EL (cell line): ENCODE results near the gene COG4.
"Not testable (repeated sequence)": the region's sequence is repeated elsewhere in the genome, so short reads cannot be mapped to it uniquely, and the experiment has no call there.

ENCODE experiments used
- DNase-seq: peaks from one replicate; pipeline ENCODE4 v3.0.0-alpha.2; 2016

Gene COG4

DNA sequence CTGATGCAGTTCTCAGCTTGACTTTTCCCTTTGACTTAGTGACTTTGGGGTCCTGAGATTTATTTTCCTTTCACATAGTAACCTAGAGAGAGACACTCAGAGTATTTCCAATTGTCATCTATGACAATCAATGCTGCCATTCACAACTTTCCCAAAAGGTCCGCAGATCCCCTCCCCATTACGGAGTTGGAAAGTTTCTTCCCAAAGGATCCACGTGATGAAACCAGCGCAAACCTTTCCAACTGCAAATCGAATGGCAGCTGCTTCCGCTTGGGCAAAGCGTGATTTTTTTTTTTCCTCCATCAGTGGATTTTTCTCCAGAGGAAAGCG, 69.5 kb downstream of the COG4 start:
- DNase-seq = no peak

DNA sequence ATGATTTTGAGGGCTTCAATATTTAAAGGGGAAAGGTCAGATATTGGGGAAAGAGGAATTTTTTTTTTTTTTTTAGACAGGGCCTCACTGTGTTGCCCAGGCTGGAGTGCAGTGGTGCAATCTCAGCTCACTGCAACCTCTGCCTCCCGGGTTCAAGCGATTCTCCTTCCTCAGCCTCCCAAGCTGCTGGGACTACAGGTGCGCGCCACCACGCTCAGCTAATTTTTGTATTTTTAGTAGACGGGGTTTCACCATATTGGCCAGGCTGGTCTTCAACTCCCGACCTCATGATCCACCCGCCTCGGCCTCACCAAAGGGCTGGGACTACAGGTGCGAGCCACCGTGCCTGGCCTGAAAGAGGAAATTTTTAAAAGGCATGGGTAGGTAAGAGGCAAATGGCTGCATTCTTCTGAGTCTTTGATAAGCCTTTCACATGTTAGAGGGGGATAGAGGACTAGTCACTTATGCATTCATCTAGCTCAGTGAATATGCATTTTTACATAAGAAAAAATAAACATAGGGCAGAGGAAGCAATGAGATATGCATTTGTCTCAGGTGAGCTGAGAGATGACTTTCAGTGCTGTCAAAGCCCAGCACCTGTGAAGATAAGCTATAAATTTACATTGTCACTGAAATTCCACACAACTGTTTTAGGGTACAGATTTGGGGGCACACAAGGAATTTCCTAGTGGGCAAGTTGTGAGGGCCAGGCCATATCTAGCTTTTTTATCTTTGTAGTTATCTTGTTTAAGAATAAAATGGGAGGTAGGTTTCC, 70.0 kb downstream of the COG4 start:
- no peak for DNase-seq

- not testable (repeated sequence) for DNase-seq
These were observed 72.4 kb downstream of the COG4 start for GRCh38 chr16:70451004-70451340.

- DNase-seq = not testable (repeated sequence)
These were observed 73.0 kb downstream of the COG4 start for GRCh38 chr16:70450142-70451003.

DNA sequence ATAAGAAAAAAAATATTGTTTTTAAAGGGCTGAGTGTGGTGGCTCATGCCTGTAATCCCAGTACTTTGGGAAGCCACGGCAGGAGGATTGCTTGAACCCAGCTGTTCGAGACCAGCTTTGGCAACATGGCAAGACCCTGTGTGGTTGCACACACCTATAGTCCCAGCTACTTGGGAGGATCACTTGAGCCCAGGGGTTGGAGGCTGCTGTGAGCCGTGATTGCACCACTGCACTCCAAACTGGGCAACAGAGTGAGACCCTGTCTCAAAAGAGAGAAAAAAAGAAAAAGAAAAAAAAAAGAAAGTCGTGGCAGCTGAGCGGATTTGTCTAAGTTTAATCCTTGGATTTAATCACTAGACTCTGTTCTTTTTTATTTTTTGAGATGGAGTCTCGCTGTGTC, 75.3 kb downstream of the COG4 start:
- DNase-seq = no peak

DNA sequence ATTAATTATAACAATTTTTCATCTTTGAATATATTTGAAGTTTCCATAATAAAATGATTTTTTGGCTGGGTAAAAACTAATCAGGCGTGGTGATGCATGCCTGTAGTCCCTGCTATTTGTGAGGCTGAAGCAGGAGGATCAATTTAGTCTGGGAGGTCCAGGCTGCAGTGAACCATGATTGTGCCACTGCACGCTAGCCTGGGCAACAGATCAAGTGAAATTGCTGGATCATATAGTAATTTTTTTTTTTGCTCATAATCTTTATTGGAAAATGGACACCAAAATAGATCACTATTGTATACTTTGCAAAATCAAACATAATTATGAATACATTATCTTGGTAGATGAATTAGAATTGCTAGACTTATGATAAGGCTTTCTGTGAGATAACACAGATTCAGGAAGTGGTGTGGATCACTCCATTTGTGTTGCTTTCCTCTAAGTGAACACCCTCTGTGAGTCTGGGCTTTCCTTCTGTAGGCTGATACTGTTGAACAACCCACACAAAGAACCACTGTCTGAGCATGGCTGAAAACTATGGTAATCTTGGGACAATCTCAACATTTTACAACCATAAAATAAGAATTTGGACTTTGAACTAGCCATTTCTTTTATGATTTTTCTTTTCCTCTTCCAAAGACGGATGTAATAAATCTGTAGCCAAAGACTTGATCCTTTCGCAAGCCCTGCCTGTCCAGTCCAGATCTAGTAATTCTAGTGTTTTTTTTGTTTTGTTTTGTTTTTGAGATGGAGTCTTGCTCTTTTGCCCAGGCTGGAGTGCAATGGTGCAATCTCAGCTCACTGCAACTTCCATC, 78.9 kb downstream of the COG4 start:
- no peak for DNase-seq

GRCh38 chr16:70442344-70442743, 81.0 kb downstream of the COG4 start:
- DNase-seq = no peak

GRCh38 chr16:70441406-70441990, 81.9 kb downstream of the COG4 start:
- DNase-seq = no peak

GRCh38 chr16:70440009-70440692, 83.2 kb downstream of the COG4 start:
- no peak for DNase-seq

- peak; percentile 94 for DNase-seq
These were observed 84.1 kb downstream of the COG4 start, which contains the start of gene ST3GAL2 for GRCh38 chr16:70438969-70439862. Gene ST3GAL2, minus strand, starts transcription at chr16:70439100. Its CDS starts 40,570 bp downstream, at chr16:70398530.

GRCh38 chr16:70438585-70438968, 84.8 kb downstream of the COG4 start:
- DNase-seq = no peak

DNA sequence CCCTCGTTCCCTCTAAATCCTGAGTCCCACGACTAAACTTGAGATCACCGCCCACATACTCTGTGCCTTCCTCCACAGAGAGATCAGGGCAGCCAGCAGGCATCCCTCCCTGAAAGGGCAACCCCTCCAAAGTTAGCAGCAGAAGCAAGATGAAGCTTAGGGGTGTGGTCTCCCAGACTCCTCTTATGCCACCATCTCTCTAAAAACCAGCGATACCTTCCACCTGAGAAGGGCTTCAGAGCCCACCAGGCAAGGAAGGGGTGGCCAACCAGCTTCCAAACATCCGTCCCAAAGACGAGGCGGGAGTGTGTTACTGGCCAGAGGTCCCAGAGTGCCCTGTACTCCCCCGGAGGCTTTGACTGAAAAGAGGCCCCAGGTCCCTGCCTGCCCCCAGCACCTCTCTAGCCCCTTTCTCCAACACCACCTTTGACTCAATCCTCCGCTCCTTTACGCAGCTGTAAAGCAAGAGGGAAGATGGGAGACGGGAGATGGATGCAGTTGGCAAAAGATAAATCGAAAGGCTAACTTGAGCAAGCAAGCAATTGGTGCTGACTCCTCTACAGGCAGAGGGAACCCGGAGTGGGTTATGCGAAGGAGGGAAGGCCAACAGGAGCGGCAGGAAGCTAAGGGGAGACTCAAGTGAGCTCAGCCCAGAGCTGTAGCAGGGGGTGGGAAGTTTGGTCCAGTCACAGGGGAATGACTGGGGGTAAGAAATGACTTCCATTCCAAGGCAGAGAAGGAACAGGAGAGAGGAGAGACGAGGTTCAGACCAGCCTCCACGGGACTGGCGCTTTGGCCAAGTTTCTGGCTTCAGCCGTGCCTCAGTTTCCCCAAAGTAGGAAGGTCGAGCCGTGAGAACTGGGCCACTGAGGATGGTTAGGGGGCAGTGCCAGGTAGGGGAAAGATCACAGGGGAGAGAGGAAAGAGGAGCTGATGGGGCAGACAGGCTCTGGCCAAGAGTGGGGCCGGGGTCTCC, 85.5 kb downstream of the COG4 start:
- peak; percentile 67 for DNase-seq

DNA sequence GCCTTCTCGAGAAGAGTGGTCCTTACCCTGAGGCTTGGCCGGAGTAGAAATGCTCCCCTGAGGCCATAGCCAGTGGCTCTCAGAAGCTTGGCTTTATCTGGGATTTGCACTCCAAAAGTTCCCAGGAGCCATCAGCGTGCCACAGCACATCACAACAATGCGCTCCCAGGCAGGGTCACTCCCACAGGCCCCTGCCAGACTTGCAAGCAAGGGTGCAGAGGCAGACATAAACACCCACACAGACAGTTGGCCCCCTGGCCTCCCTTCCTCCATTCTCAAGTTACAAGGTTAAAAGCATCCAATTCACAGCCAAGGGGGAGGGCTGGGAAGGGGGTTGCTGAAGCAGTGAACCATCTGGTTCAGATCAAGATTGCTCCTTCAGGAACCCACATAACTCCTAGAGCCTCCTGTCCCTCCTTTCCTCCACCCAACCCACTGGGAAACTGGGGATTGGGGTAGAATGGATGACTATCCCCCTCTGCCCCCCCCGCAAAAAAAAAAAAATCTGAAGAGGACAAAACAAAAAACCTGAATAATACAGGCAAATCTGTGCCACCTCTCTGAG, 86.3 kb downstream of the COG4 start:
- DNase-seq = peak; percentile 87

GRCh38 chr16:70434484-70435260, 88.7 kb downstream of the COG4 start:
- no peak for DNase-seq

GRCh38 chr16:70433458-70434103, 89.8 kb downstream of the COG4 start:
- DNase-seq = peak; percentile 88

GRCh38 chr16:70432723-70433457, 90.5 kb downstream of the COG4 start:
- DNase-seq = peak; percentile 73

- no peak for DNase-seq
These were observed 91.0 kb downstream of the COG4 start for GRCh38 chr16:70432356-70432722.
